HuH-7 (cell line): ENCODE results near the gene ESR2.

Source experiments
- DNase-seq: peaks from one replicate; pipeline ENCODE4 v3.0.0; 2011; ENCODE audit warnings: low spot score

ESR2 gene

DNA sequence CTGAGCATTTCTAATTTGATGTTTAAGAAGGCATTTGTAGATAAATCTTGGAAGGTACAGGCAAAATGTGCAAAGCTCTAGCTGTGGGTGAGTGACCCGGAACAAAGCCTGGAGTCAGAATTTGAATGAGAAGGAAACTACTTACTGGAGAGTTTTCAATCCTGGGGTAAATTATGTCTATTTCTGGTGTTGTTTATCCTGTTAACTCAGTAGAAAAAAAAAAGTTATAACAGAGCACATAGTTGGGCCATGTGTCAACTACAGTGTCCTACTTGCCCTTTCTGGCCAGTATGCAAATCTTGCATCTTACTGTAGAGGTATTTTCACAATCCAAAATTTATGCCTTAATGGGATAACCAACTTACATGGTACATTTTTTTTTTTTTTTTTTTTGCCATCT lies 259.0 kb downstream of the ESR2 start:
- no peak for DNase-seq
